Nephron (organoid): ENCODE results near the gene DUSP9.
A peak's percentile ranks its signal among the peaks of the same experiment; 100 is the strongest.
"Not testable (repeated sequence)": the region's sequence is repeated elsewhere in the genome, so short reads cannot be mapped to it uniquely, and the experiment has no call there.

Experiments
- H3K27ac Mint-ChIP-seq, 3 experiments: 2 replicates each; pipeline ENCODE4 v1.8.0; 2020; ENCODE audit warnings: mixed read lengths in 3 of 3, mild to moderate bottlenecking in 2 of 3, moderate library complexity in 1 of 3
- H3K27me3 Mint-ChIP-seq: 2 replicates; pipeline ENCODE4 v1.8.0; 2021; ENCODE audit warnings: low read depth, mild to moderate bottlenecking, moderate library complexity, mixed read lengths
- H3K36me3 Mint-ChIP-seq: 2 replicates; pipeline ENCODE4 v1.8.0; 2020; ENCODE audit warnings: low read depth, mixed read lengths
- H3K4me1 Mint-ChIP-seq: 2 replicates; pipeline ENCODE4 v1.8.0; 2020; ENCODE audit warnings: mixed read lengths
- H3K4me3 Mint-ChIP-seq, 3 experiments: 2 replicates each; pipeline ENCODE4 v1.8.0; 2020; ENCODE audit warnings: mild to moderate bottlenecking in 3 of 3, mixed read lengths in 3 of 3, moderate library complexity in 2 of 3
- H3K9me3 Mint-ChIP-seq: 2 replicates; pipeline ENCODE4 v1.8.0; 2020; ENCODE audit warnings: mixed read lengths
- CTCF ChIP-seq, 3 experiments: fragments of 200-600 bp; sonication (generic); IDR thresholded peaks; one replicate each; pipeline ENCODE4 v1.5.0; 2021; ENCODE audit warnings: antibody characterized with exemption in 3 of 3; ENCODE audit not compliant: unreplicated experiment in 3 of 3

Gene DUSP9

GRCh38 chrX:153601511-153602110 lies 45.4 kb upstream of the DUSP9 start:
- no peak for TF ChIP-seq CTCF (IDR thresholded peaks at IDR 0.05; ENCODE audit: unreplicated experiment in 3 of 3)
- Mint-ChIP-seq H3K4me3 (peak overlapping the region; percentile 65 to 84 (median 80)), H3K27ac (no peak overlapping the region), H3K4me1 (peaks cover 13% of the 10 kb centered on the region), H3K27me3 (no peaks in the 10 kb centered on the region), H3K9me3 (peaks cover 25% of the 10 kb centered on the region), H3K36me3 (peaks cover 4% of the 10 kb centered on the region)

- H3K27me3 Mint-ChIP-seq = no peaks in the 10 kb centered on the region
- TF ChIP-seq CTCF (IDR thresholded peaks at IDR 0.05; ENCODE audit: unreplicated experiment in 3 of 3) = no peak
- no peak overlapping the region for H3K4me3 Mint-ChIP-seq
- no peaks in the 10 kb centered on the region for H3K36me3 Mint-ChIP-seq
- peaks cover 28% of the 10 kb centered on the region for H3K9me3 Mint-ChIP-seq
- H3K4me1 Mint-ChIP-seq = peaks cover 13% of the 10 kb centered on the region
- H3K27ac Mint-ChIP-seq = no peak overlapping the region
Measured at GRCh38 chrX:153602601-153603000, 44.4 kb upstream of the DUSP9 start.

GRCh38 chrX:153603131-153603656 lies 43.8 kb upstream of the DUSP9 start:
- Mint-ChIP-seq H3K9me3 (peaks cover 23% of the 10 kb centered on the region), H3K4me1 (peaks cover 13% of the 10 kb centered on the region), H3K27ac (no peak overlapping the region), H3K36me3 (no peaks in the 10 kb centered on the region), H3K27me3 (no peaks in the 10 kb centered on the region), H3K4me3 (no peak overlapping the region)
- TF ChIP-seq CTCF (IDR thresholded peaks at IDR 0.05; ENCODE audit: unreplicated experiment in 3 of 3) = no peak

GRCh38 chrX:153604666-153605380 lies 42.2 kb upstream of the DUSP9 start:
- not testable (repeated sequence) for H3K27ac Mint-ChIP-seq, H3K27me3 Mint-ChIP-seq
- peaks cover 32% of the 10 kb centered on the region for H3K9me3 Mint-ChIP-seq

GRCh38 chrX:153606503-153606902 lies 40.5 kb upstream of the DUSP9 start:
- TF ChIP-seq CTCF (IDR thresholded peaks at IDR 0.05; ENCODE audit: unreplicated experiment in 3 of 3) = no peak
- Mint-ChIP-seq H3K27ac (no peak overlapping the region), H3K4me3 (no peak overlapping the region), H3K4me1 (peaks cover 4% of the 10 kb centered on the region), H3K9me3 (peaks cover 26% of the 10 kb centered on the region), H3K27me3 (no peaks in the 10 kb centered on the region), H3K36me3 (no peaks in the 10 kb centered on the region)

More at GRCh38 chrX:153604666-153605380, 42.2 kb upstream of the DUSP9 start:
- not testable (repeated sequence) for H3K4me3 Mint-ChIP-seq, H3K36me3 Mint-ChIP-seq
- H3K4me1 Mint-ChIP-seq = peaks cover 11% of the 10 kb centered on the region

GRCh38 chrX:153608376-153608775 lies 38.6 kb upstream of the DUSP9 start:
- Mint-ChIP-seq H3K27me3 (peaks cover 3% of the 10 kb centered on the region), H3K27ac (no peak overlapping the region), H3K36me3 (no peaks in the 10 kb centered on the region), H3K4me1 (peaks cover 4% of the 10 kb centered on the region), H3K9me3 (peaks cover 21% of the 10 kb centered on the region), H3K4me3 (no peak overlapping the region)
- no peak for TF ChIP-seq CTCF (IDR thresholded peaks at IDR 0.05; ENCODE audit: unreplicated experiment in 3 of 3)
